ACC112 (cell line): Measurements from ENCODE around the gene ASB14.
"Not testable (repeated sequence)": the region's sequence is repeated elsewhere in the genome, so short reads cannot be mapped to it uniquely, and the experiment has no call there.

ENCODE experiments used
- H2AFZ ChIP-seq: fragments of 200-600 bp; sonication (generic); one replicate; pipeline ENCODE4 v1.6.0; 2017; ENCODE audit warnings: antibody characterized with exemption, low read length; ENCODE audit not compliant: unreplicated experiment
- H3K27ac ChIP-seq: fragments of 200-600 bp; sonication (generic); 2 replicates; pipeline ENCODE4 v1.5.1; 2014; ENCODE audit warnings: low read depth, mild to moderate bottlenecking, antibody characterized with exemption, low read length, moderate library complexity
- H3K27me3 ChIP-seq: fragments of 200-600 bp; sonication (generic); 2 replicates; pipeline ENCODE4 v1.6.1; 2014; ENCODE audit warnings: mild to moderate bottlenecking, antibody characterized with exemption, low read length, moderate library complexity, mixed read lengths; ENCODE audit not compliant: insufficient read depth
- H3K36me3 ChIP-seq: fragments of 200-600 bp; sonication (generic); 2 replicates; pipeline ENCODE4 v1.6.1; 2016; ENCODE audit warnings: mild to moderate bottlenecking, antibody characterized with exemption, low read length, moderate library complexity, mixed read lengths; ENCODE audit not compliant: insufficient read depth
- H3K4me1 ChIP-seq: fragments of 200-600 bp; sonication (generic); one replicate; pipeline ENCODE4 v1.6.1; 2016; ENCODE audit warnings: low read length, mixed read lengths; ENCODE audit not compliant: insufficient read depth, unreplicated experiment, control insufficient read depth
- H3K4me3 ChIP-seq: fragments of 200-600 bp; sonication (generic); 2 replicates; pipeline ENCODE4 v1.5.1; 2014; ENCODE audit warnings: mild to moderate bottlenecking, low read depth, low read length
- H3K79me2 ChIP-seq: fragments of 200-600 bp; sonication (generic); one replicate; pipeline ENCODE4 v1.6.0; 2016; ENCODE audit warnings: low read length; ENCODE audit not compliant: control insufficient read depth, unreplicated experiment, insufficient read depth

The ASB14 gene

GRCh38 chr3:57292159-57292896, at the start of gene ASB14:
ASB14 (minus strand) TSS chr3:57292685; CDS start chr3:57292033, 652 bp downstream.
- no peaks in the 10 kb centered on the region for H3K79me2 ChIP-seq
- no peaks in the 10 kb centered on the region for H3K27me3 ChIP-seq
- H3K36me3 ChIP-seq: no peaks in the 10 kb centered on the region
- H3K27ac ChIP-seq: no peak within 1 kb of the TSS
- no peaks in the 10 kb centered on the region for H3K4me1 ChIP-seq
- H2AFZ ChIP-seq: no peak within 1 kb of the TSS
- no peak within 1 kb of the TSS for H3K4me3 ChIP-seq

GRCh38 chr3:57339071-57339642, 46.7 kb upstream of the ASB14 start:
- not testable (repeated sequence) for H3K4me3 ChIP-seq, H2AFZ ChIP-seq, H3K36me3 ChIP-seq, H3K4me1 ChIP-seq, H3K27ac ChIP-seq, H3K79me2 ChIP-seq
- H3K27me3 ChIP-seq: peaks cover 36% of the 10 kb centered on the region

GRCh38 chr3:57338272-57339070, 46.0 kb upstream of the ASB14 start:
- H3K4me1 ChIP-seq, H3K27ac ChIP-seq, H3K79me2 ChIP-seq, H3K4me3 ChIP-seq, H3K36me3 ChIP-seq, H2AFZ ChIP-seq: not testable (repeated sequence)
- H3K27me3 ChIP-seq: peaks cover 40% of the 10 kb centered on the region

- Histone ChIP-seq H3K27ac (no peak overlapping the region), H3K79me2 (no peaks in the 10 kb centered on the region), H3K36me3 (no peaks in the 10 kb centered on the region), H3K27me3 (peaks cover 25% of the 10 kb centered on the region), H2AFZ (no peak overlapping the region), H3K4me3 (no peak overlapping the region), H3K4me1 (no peaks in the 10 kb centered on the region)
Measured at GRCh38 chr3:57335283-57335938, 42.9 kb upstream of the ASB14 start.

- no peaks in the 10 kb centered on the region for H3K36me3 ChIP-seq
- no peak overlapping the region for H2AFZ ChIP-seq
- no peaks in the 10 kb centered on the region for H3K79me2 ChIP-seq
- H3K27me3 ChIP-seq: peaks cover 20% of the 10 kb centered on the region
- no peak overlapping the region for H3K27ac ChIP-seq
- H3K4me1 ChIP-seq: no peaks in the 10 kb centered on the region
- no peak overlapping the region for H3K4me3 ChIP-seq
Measured at GRCh38 chr3:57331078-57331610, 38.7 kb upstream of the ASB14 start.

GRCh38 chr3:57326498-57326897, 34.0 kb upstream of the ASB14 start:
- H2AFZ ChIP-seq, H3K36me3 ChIP-seq, H3K27ac ChIP-seq, H3K79me2 ChIP-seq, H3K4me3 ChIP-seq, H3K4me1 ChIP-seq: not testable (repeated sequence)
- H3K27me3 ChIP-seq: peaks cover 20% of the 10 kb centered on the region

GRCh38 chr3:57314204-57314603, 21.7 kb upstream of the ASB14 start:
- H2AFZ ChIP-seq: no peak overlapping the region
- H3K27me3 ChIP-seq: peaks cover 61% of the 10 kb centered on the region
- no peaks in the 10 kb centered on the region for H3K4me1 ChIP-seq
- H3K4me3 ChIP-seq: no peak overlapping the region
- no peaks in the 10 kb centered on the region for H3K79me2 ChIP-seq
- H3K27ac ChIP-seq: no peak overlapping the region
- no peaks in the 10 kb centered on the region for H3K36me3 ChIP-seq

- Histone ChIP-seq H3K27ac (no peak overlapping the region), H3K79me2 (no peaks in the 10 kb centered on the region), H3K27me3 (peaks cover 20% of the 10 kb centered on the region), H3K36me3 (no peaks in the 10 kb centered on the region), H3K4me3 (no peak overlapping the region), H3K4me1 (no peaks in the 10 kb centered on the region), H2AFZ (no peak overlapping the region)
Measured at GRCh38 chr3:57309769-57310360, 17.4 kb upstream of the ASB14 start.

GRCh38 chr3:57303520-57303919, 11.0 kb upstream of the ASB14 start:
- not testable (repeated sequence) for H3K79me2 ChIP-seq, H2AFZ ChIP-seq, H3K4me3 ChIP-seq, H3K27ac ChIP-seq, H3K36me3 ChIP-seq, H3K4me1 ChIP-seq, H3K27me3 ChIP-seq

- Histone ChIP-seq H3K4me1 (peaks cover 4% of the 10 kb centered on the region), H3K27ac (no peak overlapping the region), H3K27me3 (no peaks in the 10 kb centered on the region), H3K79me2 (no peaks in the 10 kb centered on the region), H2AFZ (no peak overlapping the region), H3K4me3 (no peak overlapping the region), H3K36me3 (no peaks in the 10 kb centered on the region)
Measured at GRCh38 chr3:57298041-57298440, 5.6 kb upstream of the ASB14 start.
